ENCODE measurements around the gene DUS2. TPM values are rescaled to one million over a fixed set of nuclear protein-coding genes. Genes with fewer than 3 reads are reported as not detected.

Gene DUS2
- polyA plus RNA-seq, 1 donor (not counting 4 experiments of a cell fraction or from before 2014, with no cell fraction given) = 22.9 TPM

- Histone ChIP-seq H3K4me1 (ENCODE audit: control insufficient read depth, extremely low read depth, insufficient read depth, low read length) (peaks cover 55% of the 10 kb centered on the region), H3K4me3 (ENCODE audit: control insufficient read depth in 2 of 3, extremely low read depth in 1 of 3, insufficient read depth in 2 of 3, low read depth in 1 of 3, low read length in 3 of 3) (no peak overlapping the region), H3K36me3 (ENCODE audit: control insufficient read depth in 2 of 2, extremely low read depth in 1 of 2, insufficient read depth in 2 of 2, low read length in 2 of 2) (no peaks in the 10 kb centered on the region), H3K9ac (ENCODE audit: control insufficient read depth, extremely low read depth, insufficient read depth, low read length) (no peak overlapping the region), H3K9me3 (ENCODE audit: control insufficient read depth, low read depth, low read length) (no peaks in the 10 kb centered on the region), H2AFZ (ENCODE audit: control insufficient read depth, low read length) (no peak overlapping the region), H3K4me2 (ENCODE audit: control insufficient read depth, extremely low read depth, insufficient read depth, low read depth, low read length) (peak overlapping the region; percentile 65), H3K27me3 (ENCODE audit: control insufficient read depth, extremely low read depth, insufficient read depth, low read length) (no peaks in the 10 kb centered on the region), H3K9me1 (ENCODE audit: control insufficient read depth, extremely low read depth, insufficient read depth, low read length) (peaks cover 4% of the 10 kb centered on the region), H3K27ac (ENCODE audit: control insufficient read depth, insufficient read depth, low read length) (peak overlapping the region; percentile 64), H3K79me2 (ENCODE audit: control insufficient read depth, insufficient read depth, low read length) (peaks cover 82% of the 10 kb centered on the region), H4K20me1 (ENCODE audit: control insufficient read depth, extremely low read depth, insufficient read depth, low read length) (no peaks in the 10 kb centered on the region)
- DNase-seq (ENCODE audit: low read depth, low spot score) (no peak), FAIRE-seq (no peak)
- TF ChIP-seq EZH2 (IDR thresholded peaks at IDR 0.05; ENCODE audit: low read length) (no peak), CTCF (optimal IDR thresholded peaks at IDR 0.05 in 1 of 3, IDR thresholded peaks at IDR 0.05 in 1 of 3, conservative IDR thresholded peaks at IDR 0.05 in 1 of 3; ENCODE audit: extremely low read depth in 1 of 3, insufficient read depth in 2 of 3, low read length in 3 of 3) (no peak)
- dilution Hi-C loops (cut with MboI; ENCODE audit: extremely low pct_ligation_motif_present, low sequenced_read_pairs) = no loop called here
Measured at GRCh38 chr16:68090130-68090529, 67.0 kb downstream of the DUS2 start.

- dilution Hi-C loops (cut with MboI; ENCODE audit: extremely low pct_ligation_motif_present, low sequenced_read_pairs) = no loop called here
- Histone ChIP-seq H3K27me3 (ENCODE audit: control insufficient read depth, extremely low read depth, insufficient read depth, low read length) (no peaks in the 10 kb centered on the region), H3K9ac (ENCODE audit: control insufficient read depth, extremely low read depth, insufficient read depth, low read length) (no peak overlapping the region), H3K4me3 (ENCODE audit: control insufficient read depth in 2 of 3, extremely low read depth in 1 of 3, insufficient read depth in 2 of 3, low read depth in 1 of 3, low read length in 3 of 3) (peak overlapping the region in 1 of 3 experiments; percentile 30), H3K27ac (ENCODE audit: control insufficient read depth, insufficient read depth, low read length) (peak overlapping the region; percentile 64), H3K4me2 (ENCODE audit: control insufficient read depth, extremely low read depth, insufficient read depth, low read depth, low read length) (peak overlapping the region; percentile 65), H3K79me2 (ENCODE audit: control insufficient read depth, insufficient read depth, low read length) (peaks cover 86% of the 10 kb centered on the region), H2AFZ (ENCODE audit: control insufficient read depth, low read length) (no peak overlapping the region), H3K4me1 (ENCODE audit: control insufficient read depth, extremely low read depth, insufficient read depth, low read length) (peaks cover 55% of the 10 kb centered on the region), H3K36me3 (ENCODE audit: control insufficient read depth in 2 of 2, extremely low read depth in 1 of 2, insufficient read depth in 2 of 2, low read length in 2 of 2) (no peaks in the 10 kb centered on the region), H3K9me1 (ENCODE audit: control insufficient read depth, extremely low read depth, insufficient read depth, low read length) (peaks cover 4% of the 10 kb centered on the region), H3K9me3 (ENCODE audit: control insufficient read depth, low read depth, low read length) (no peaks in the 10 kb centered on the region), H4K20me1 (ENCODE audit: control insufficient read depth, extremely low read depth, insufficient read depth, low read length) (no peaks in the 10 kb centered on the region)
- TF ChIP-seq EZH2 (IDR thresholded peaks at IDR 0.05; ENCODE audit: low read length) (no peak), CTCF (optimal IDR thresholded peaks at IDR 0.05 in 1 of 3, IDR thresholded peaks at IDR 0.05 in 1 of 3, conservative IDR thresholded peaks at IDR 0.05 in 1 of 3; ENCODE audit: extremely low read depth in 1 of 3, insufficient read depth in 2 of 3, low read length in 3 of 3) (no peak)
- FAIRE-seq = no peak
- DNase-seq (ENCODE audit: low read depth, low spot score) = no peak
Measured at GRCh38 chr16:68090533-68090932, 67.4 kb downstream of the DUS2 start.
